ENCODE measurements around the gene HCLS1.
"Not testable (repeated sequence)": the region's sequence is repeated elsewhere in the genome, so short reads cannot be mapped to it uniquely, and the experiment has no call there.

Gene HCLS1

GRCh38 chr3:121660356-121661171, at the start of gene HCLS1:
HCLS1 (minus strand) TSS chr3:121660903; CDS start chr3:121658347, 2,556 bp downstream.
- DNase-seq: peak; percentile 82
- CTCF ChIA-PET: interaction anchor here (1.7 kb wide), 1 partner anchor 31 kb away, joined by 4 read pairs; no protein-coding TSS in a partner anchor
- Mint-ChIP-seq H3K27ac (peak within 1 kb of the TSS; percentile 99), H3K36me3 (peaks cover 68% of the 10 kb centered on the region), H3K27me3 (no peaks in the 10 kb centered on the region), H3K4me1 (peaks cover 49% of the 10 kb centered on the region), H3K9me3 (no peaks in the 10 kb centered on the region), H3K4me3 (peak within 1 kb of the TSS; percentile 89)

DNA sequence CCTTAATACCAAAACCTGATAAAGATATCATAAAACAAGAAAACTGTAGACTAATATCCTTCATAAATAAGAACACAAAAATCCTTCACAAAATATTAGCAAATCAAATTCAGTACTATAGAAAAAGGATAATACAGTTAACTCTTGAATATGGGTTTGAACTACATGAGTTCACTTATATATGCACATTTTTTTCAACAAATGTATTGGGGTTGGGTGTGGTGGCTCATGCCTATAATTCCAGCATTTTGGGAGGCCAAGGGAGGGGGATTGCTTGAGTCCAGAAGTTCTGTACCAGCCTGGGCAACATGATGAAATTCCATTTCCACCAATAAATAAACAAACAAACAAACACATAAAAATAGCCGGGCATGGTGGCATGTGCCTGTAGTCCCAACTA, 49.6 kb upstream of the HCLS1 start:
- H3K9me3 Mint-ChIP-seq: no peaks in the 10 kb centered on the region
- CTCF ChIA-PET: no interaction called here
- no peak overlapping the region for H3K27ac Mint-ChIP-seq
- no peak for DNase-seq
- no peaks in the 10 kb centered on the region for H3K4me1 Mint-ChIP-seq
- H3K27me3 Mint-ChIP-seq: no peaks in the 10 kb centered on the region
- H3K4me3 Mint-ChIP-seq: no peak overlapping the region
- H3K36me3 Mint-ChIP-seq: peaks cover 41% of the 10 kb centered on the region

- Mint-ChIP-seq H3K9me3 (no peaks in the 10 kb centered on the region), H3K4me1 (no peaks in the 10 kb centered on the region), H3K27me3 (no peaks in the 10 kb centered on the region), H3K4me3 (no peak overlapping the region), H3K36me3 (peaks cover 40% of the 10 kb centered on the region), H3K27ac (no peak overlapping the region)
- DNase-seq: no peak
- CTCF ChIA-PET: no interaction called here
Observed at GRCh38 chr3:121707531-121708273, 47.0 kb upstream of the HCLS1 start.

DNA sequence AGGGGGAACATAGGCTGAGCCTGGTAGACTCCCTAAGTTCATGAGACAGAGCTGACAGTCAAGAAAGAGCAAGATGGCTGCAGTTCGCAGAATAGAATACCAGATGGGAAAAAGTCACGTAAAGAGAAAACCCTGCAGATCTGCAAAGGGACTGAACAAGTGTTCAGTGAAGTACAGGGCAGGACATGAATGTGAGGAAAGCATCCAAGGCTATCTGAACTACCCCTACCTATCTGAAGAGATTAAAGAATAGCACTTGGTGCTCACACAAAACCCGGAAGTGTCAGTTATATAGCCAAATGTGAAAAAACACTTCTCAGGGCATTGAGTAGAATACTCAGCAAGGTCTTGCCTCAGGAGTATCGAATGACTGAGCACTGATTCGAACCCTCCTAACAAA, 44.8 kb upstream of the HCLS1 start:
- H3K9me3 Mint-ChIP-seq: no peaks in the 10 kb centered on the region
- H3K36me3 Mint-ChIP-seq: peaks cover 42% of the 10 kb centered on the region
- CTCF ChIA-PET: no interaction called here
- H3K4me3 Mint-ChIP-seq: no peak overlapping the region
- H3K27me3 Mint-ChIP-seq: no peaks in the 10 kb centered on the region
- no peaks in the 10 kb centered on the region for H3K4me1 Mint-ChIP-seq
- no peak overlapping the region for H3K27ac Mint-ChIP-seq
- DNase-seq: no peak

DNA sequence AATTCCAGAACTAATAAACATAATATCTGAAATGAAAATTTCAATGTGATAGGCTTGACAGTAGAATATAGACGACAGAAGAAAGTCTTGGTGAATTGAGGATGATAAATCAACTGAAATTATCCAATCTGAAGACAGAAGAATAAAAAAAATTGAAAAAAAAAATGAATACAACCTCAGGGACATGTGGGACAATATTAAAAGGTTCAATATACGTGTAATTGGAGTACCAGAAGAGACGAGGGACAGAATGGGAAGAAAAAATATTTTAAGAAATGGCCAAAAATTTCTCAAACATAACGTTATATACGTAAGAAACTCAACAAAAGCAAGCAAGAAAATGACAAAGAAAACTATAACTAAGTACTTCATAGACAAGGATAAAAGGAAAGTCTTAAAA, 43.3 kb upstream of the HCLS1 start:
- no peak overlapping the region for H3K4me3 Mint-ChIP-seq

GRCh38 chr3:121698901-121699300, 38.2 kb upstream of the HCLS1 start:
- CTCF ChIA-PET: interaction anchor here (1.1 to 1.6 kb wide), 2 partner anchors 9 to 22 kb away, joined by 3 read pairs; no protein-coding TSS in a partner anchor
- no peaks in the 10 kb centered on the region for H3K4me1 Mint-ChIP-seq

More for the DNA sequence above, 43.3 kb upstream of the HCLS1 start:
- H3K9me3 Mint-ChIP-seq: no peaks in the 10 kb centered on the region
- no peak overlapping the region for H3K27ac Mint-ChIP-seq
- H3K4me1 Mint-ChIP-seq: no peaks in the 10 kb centered on the region
- no peak for DNase-seq
- no peaks in the 10 kb centered on the region for H3K27me3 Mint-ChIP-seq
- H3K36me3 Mint-ChIP-seq: peaks cover 39% of the 10 kb centered on the region
- CTCF ChIA-PET: no interaction called here

DNA sequence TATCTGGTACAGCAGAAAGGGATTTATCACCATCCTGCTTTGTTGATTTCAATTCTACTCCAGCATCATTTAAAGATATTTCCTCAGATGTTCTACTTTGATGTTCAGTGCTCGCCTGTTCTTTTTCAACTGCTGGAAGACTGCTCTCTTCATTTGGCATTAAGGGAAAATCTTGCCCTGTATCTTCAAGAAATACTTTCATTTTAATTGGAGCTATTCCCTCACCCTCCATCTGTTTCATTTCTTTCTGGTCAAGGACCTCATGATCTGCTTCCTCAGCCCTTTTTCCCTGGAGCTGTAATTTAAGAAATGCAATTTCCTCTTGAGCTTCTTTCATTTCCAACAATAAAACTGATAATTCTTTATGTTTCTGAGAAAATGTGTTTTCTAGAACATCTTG, 37.8 kb upstream of the HCLS1 start:
- no peak for DNase-seq
- no peaks in the 10 kb centered on the region for H3K4me1 Mint-ChIP-seq
- CTCF ChIA-PET: interaction anchor here (1.1 to 1.6 kb wide), 2 partner anchors 9 to 22 kb away, joined by 3 read pairs; no protein-coding TSS in a partner anchor
- H3K9me3 Mint-ChIP-seq: no peaks in the 10 kb centered on the region
- no peak overlapping the region for H3K4me3 Mint-ChIP-seq
- H3K36me3 Mint-ChIP-seq: peaks cover 14% of the 10 kb centered on the region
- no peak overlapping the region for H3K27ac Mint-ChIP-seq
- no peaks in the 10 kb centered on the region for H3K27me3 Mint-ChIP-seq

More at GRCh38 chr3:121698901-121699300, 38.2 kb upstream of the HCLS1 start:
- H3K36me3 Mint-ChIP-seq: peaks cover 16% of the 10 kb centered on the region
- no peaks in the 10 kb centered on the region for H3K27me3 Mint-ChIP-seq
- H3K9me3 Mint-ChIP-seq: no peaks in the 10 kb centered on the region
- H3K4me3 Mint-ChIP-seq: no peak overlapping the region
- no peak overlapping the region for H3K27ac Mint-ChIP-seq
- DNase-seq: no peak

- H3K4me3 Mint-ChIP-seq: no peak overlapping the region
- H3K4me1 Mint-ChIP-seq: peaks cover 11% of the 10 kb centered on the region
- DNase-seq: no peak
- peaks cover 23% of the 10 kb centered on the region for H3K36me3 Mint-ChIP-seq
- H3K27me3 Mint-ChIP-seq: no peaks in the 10 kb centered on the region
- H3K27ac Mint-ChIP-seq: no peak overlapping the region
- CTCF ChIA-PET: no interaction called here
- H3K9me3 Mint-ChIP-seq: no peaks in the 10 kb centered on the region
Observed at GRCh38 chr3:121696186-121696585, 35.5 kb upstream of the HCLS1 start.

GRCh38 chr3:121692010-121692699, 31.5 kb upstream of the HCLS1 start:
- Mint-ChIP-seq H3K27me3 (no peaks in the 10 kb centered on the region), H3K4me1 (peaks cover 18% of the 10 kb centered on the region), H3K9me3 (peaks cover 2% of the 10 kb centered on the region), H3K4me3 (no peak overlapping the region), H3K27ac (peak overlapping the region; percentile 15), H3K36me3 (peaks cover 35% of the 10 kb centered on the region)
- DNase-seq: no peak
- CTCF ChIA-PET: interaction anchor here (0.5 to 1.4 kb wide), 4 partner anchors 8 to 192 kb away, joined by 3 to 5 read pairs (median 4); partner anchors contain the start of gene HCLS1

DNA sequence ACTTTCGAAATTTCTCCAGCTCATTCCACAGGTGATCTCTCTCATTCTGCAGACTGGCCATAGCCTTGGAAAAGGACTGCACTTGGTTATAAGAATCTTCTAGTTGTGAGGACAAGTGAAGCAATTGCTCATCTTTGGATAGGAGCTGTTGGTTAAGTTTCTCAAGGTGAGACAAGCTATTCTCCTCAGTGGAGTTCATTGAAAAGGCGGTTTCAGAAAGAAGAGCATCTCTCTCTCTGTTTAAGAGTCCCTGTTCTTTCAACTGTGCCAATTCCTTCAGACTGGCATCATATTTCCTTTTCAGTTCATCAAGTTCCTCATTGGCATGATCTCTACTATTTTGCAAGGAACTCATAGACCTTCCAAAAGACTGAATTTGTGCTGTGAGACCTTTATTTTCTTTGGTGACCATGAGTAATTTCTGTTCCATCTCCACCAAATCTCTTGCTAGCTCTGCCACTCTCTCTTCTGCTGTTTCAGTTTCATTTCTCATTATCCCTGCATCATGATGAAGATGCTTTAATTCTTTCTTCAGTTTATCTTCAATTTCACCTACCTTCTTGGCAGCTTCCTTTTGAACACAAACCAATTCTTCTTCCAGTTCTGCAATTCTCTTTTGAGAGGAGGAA, 30.2 kb upstream of the HCLS1 start:
- Mint-ChIP-seq H3K4me1 (peaks cover 18% of the 10 kb centered on the region), H3K27ac (peak overlapping the region; percentile 58)

GRCh38 chr3:121688747-121689146, 28.0 kb upstream of the HCLS1 start:
- H3K4me3 Mint-ChIP-seq, H3K27ac Mint-ChIP-seq, H3K27me3 Mint-ChIP-seq, DNase-seq, CTCF ChIA-PET, H3K9me3 Mint-ChIP-seq: not testable (repeated sequence)
- Mint-ChIP-seq H3K4me1 (peaks cover 18% of the 10 kb centered on the region), H3K36me3 (peaks cover 56% of the 10 kb centered on the region)

More for the DNA sequence above, 30.2 kb upstream of the HCLS1 start:
- no peak overlapping the region for H3K4me3 Mint-ChIP-seq
- no peaks in the 10 kb centered on the region for H3K27me3 Mint-ChIP-seq
- no peak for DNase-seq
- CTCF ChIA-PET: interaction anchor here (0.5 to 1.4 kb wide), 3 partner anchors 9 to 96 kb away, joined by 3 to 5 read pairs (median 4); partner anchors contain the start of gene HCLS1
- H3K9me3 Mint-ChIP-seq: peaks cover 2% of the 10 kb centered on the region
- peaks cover 44% of the 10 kb centered on the region for H3K36me3 Mint-ChIP-seq

DNA sequence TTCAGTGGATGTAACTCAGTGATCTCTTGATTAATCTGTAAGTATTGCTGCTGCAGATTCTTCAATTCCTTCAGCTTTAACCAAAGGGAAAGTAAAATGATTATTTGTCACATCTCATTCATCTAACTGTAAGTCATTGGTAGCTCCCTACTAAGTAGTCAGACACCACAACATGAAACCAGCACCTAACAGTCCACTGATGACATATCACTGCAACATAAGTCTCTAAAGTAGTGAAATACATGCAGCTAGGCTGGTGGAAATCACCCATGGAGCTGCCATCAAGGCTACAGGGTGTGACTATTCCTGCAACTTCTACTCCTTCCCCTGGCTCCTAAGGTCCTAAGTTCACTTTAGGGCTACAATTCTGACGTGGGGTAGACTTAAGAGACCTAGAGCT, 21.1 kb upstream of the HCLS1 start:
- Mint-ChIP-seq H3K4me1 (no peaks in the 10 kb centered on the region), H3K4me3 (no peak overlapping the region), H3K9me3 (peaks cover 8% of the 10 kb centered on the region), H3K27ac (no peak overlapping the region), H3K27me3 (no peaks in the 10 kb centered on the region), H3K36me3 (peaks cover 59% of the 10 kb centered on the region)
- DNase-seq: no peak
- CTCF ChIA-PET: no interaction called here

DNA sequence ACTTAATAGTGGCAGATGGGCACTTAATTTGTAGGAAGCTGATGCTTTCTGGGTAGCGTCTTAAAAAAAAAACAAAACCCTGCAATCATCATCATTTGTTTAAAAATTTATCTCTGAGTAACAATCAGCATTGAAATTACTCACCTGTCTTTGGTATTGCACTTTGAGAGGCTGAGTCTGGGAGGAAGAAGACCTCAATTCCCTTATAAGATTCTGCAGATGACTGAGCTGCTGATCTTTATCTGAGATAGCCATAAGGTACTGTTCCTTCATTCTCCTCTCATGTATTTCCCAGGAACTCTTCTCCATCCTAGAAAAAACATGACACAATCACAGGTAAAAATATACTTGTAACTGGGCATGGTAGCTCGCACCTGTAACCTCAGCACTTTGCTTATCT, 16.4 kb upstream of the HCLS1 start:
- Mint-ChIP-seq H3K4me3 (no peak overlapping the region), H3K4me1 (no peaks in the 10 kb centered on the region), H3K9me3 (no peaks in the 10 kb centered on the region), H3K27me3 (no peaks in the 10 kb centered on the region), H3K27ac (no peak overlapping the region), H3K36me3 (peaks cover 61% of the 10 kb centered on the region)
- DNase-seq: no peak
- CTCF ChIA-PET: no interaction called here

DNA sequence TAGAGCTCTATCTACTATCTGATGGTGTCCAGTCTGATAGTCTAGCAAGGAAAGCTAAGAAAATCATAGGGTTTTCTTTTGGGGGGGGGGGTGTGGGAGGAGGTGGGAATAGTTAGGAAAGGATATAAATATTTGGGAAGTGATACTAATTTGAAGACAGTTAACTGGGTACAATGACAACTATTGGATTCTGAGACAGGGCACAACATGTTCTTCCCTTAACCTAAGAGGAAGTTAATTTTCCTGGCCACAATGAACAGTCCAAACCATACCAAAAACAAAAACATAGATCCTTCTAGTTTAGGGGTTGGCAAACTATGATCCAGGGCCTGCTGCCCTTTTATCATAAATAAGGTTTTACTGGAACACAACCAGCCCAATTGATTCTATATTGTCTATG, 10.0 kb upstream of the HCLS1 start:
- Mint-ChIP-seq H3K4me1 (no peaks in the 10 kb centered on the region), H3K27me3 (no peaks in the 10 kb centered on the region), H3K4me3 (no peak overlapping the region), H3K36me3 (peaks cover 67% of the 10 kb centered on the region), H3K9me3 (no peaks in the 10 kb centered on the region), H3K27ac (no peak overlapping the region)
- DNase-seq: no peak
- CTCF ChIA-PET: no interaction called here

Measured in activated naive CD4-positive, alpha-beta T cell treated with anti-CD3 and anti-CD28 coated beads, Interleukin-2, amount 10 ng/mL, durations not matched to agents 7 days and 5 days (primary cell).